Right lobe of liver (tissue), 6 donors: ENCODE measurements around the gene FOSB. TPM values are rescaled to one million over a fixed set of nuclear protein-coding genes. Genes with fewer than 3 reads are reported as not detected.
A peak's percentile ranks its signal among the peaks of the same experiment; 100 is the strongest.

Source experiments
- ATAC-seq, 4 donors: fragments of 200-7000 bp; cut with Tn5 transposase; one replicate each; pipeline ENCODE4 v1.9.1; 2020; ENCODE audit warnings: mild to moderate bottlenecking in 4 of 4, moderate library complexity in 4 of 4
- DNase-seq, 3 donors: peaks; one replicate each; pipeline ENCODE4 v3.0.0-alpha.2; 2020
- H3K27ac ChIP-seq, 3 donors: fragments of 200-600 bp; one replicate each; pipeline ENCODE4 v1.8.0; 2022
- H3K27me3 ChIP-seq, 2 donors: fragments of 200-600 bp; one replicate each; pipeline ENCODE4 v1.8.0; 2022
- H3K36me3 ChIP-seq, 4 donors: fragments of 200-600 bp; sonication (generic) in 1 of 4; one replicate each; pipeline versions ENCODE4 v1.5.1 to v1.8.0; 2017 to 2022; ENCODE audit warnings: control low read depth in 1 of 4
- H3K4me1 ChIP-seq, 4 donors: fragments of 200-600 bp; sonication (generic) in 1 of 4; one replicate each; pipeline versions ENCODE4 v1.5.1 to v1.8.0; 2017 to 2022; ENCODE audit warnings: control low read depth in 1 of 4
- H3K4me3 ChIP-seq, 3 donors: fragments of 200-600 bp; one replicate each; pipeline ENCODE4 v1.8.0; 2022
- H3K9me3 ChIP-seq, 4 donors: fragments of 200-600 bp; sonication (generic) in 1 of 4; one replicate each; pipeline versions ENCODE4 v1.5.1 to v1.8.0; 2017 to 2022; ENCODE audit warnings: control low read depth in 1 of 4
- CTCF ChIP-seq, 4 donors: fragments of 200-600 bp in 3 of 4; fragments of 450-650 bp in 1 of 4; IDR thresholded peaks; one replicate each; pipeline versions ENCODE4 v1.5.1 to v1.8.0; 2016 to 2022; ENCODE audit warnings: antibody characterized with exemption in 4 of 4, mild to moderate bottlenecking in 2 of 4
- POLR2A ChIP-seq: fragments of 450-650 bp; IDR thresholded peaks from one replicate; pipeline ENCODE4 v1.6.1; 2017; ENCODE audit warnings: antibody characterized with exemption, mild to moderate bottlenecking
- WGBS: methylation state at CpG from one replicate; pipeline ENCODE4 v1.1.6; 2018; ENCODE audit warnings: low coverage, low lambda C conversion rate; ENCODE audit not compliant: insufficient coverage; ENCODE audit errors: missing lambda C conversion rate; 5-methylcytosine and 5-hydroxymethylcytosine counted together
- intact Hi-C, 2 donors: fragments of 100-400 bp; cut with DNase I; formaldehyde crosslinking; loops; one replicate each; pipeline versions ENCODE4 v1.11.2 to v1.14.1; 2022
- total RNA-seq, 6 experiments: library from RNA; depleted of rRNA in 2 of 6; stranded (reverse); fragments of >200 nt in 2 of 6; fragmentation: NEBNext Ultra II Directional in 3 of 6; extraction: Animal tissue kit (Norgen Biotek cat#: 25700) in 3 of 6; gene quantifications; one replicate each; pipeline versions ENCODE4 v1.1.0 to v1.2.4, GENCODE V29; 2016 to 2023
- donor health status: DM: no; HTN: yes; CAD: no.
- donor health status: DM: no; HTN: no; CAD: no.
- donor health status: DM: no; HTN: no; CAD: no.
- donor health status: DM: no; HTN: yes; CAD: no.
- donor health status: DM: no; HTN: yes; CAD: no.

The FOSB gene
- total RNA-seq, 6 experiments from 2014 or later: 0.19 to 1.2 (median 0.44) TPM

GRCh38 chr19:45499196-45500180 lies 31.7 kb downstream of the FOSB start:
- intact Hi-C loops: no loop called here
- H3K27me3 ChIP-seq: no peaks in the 10 kb centered on the region
- 14% methylated on average over 28 of the region's 37 CpGs for WGBS
- ATAC-seq: peak; percentile 44 to 65 (median 56)
- H3K4me3 ChIP-seq: no peak overlapping the region
- H3K9me3 ChIP-seq: no peaks in the 10 kb centered on the region
- H3K4me1 ChIP-seq: peaks cover 0 to 21% (median 0%) of the 10 kb centered on the region in 4 donors
- TF ChIP-seq POLR2A: no peak
- peak; percentile 72 to 83 (median 82) for DNase-seq
- no peak overlapping the region for H3K27ac ChIP-seq
- no peaks in the 10 kb centered on the region for H3K36me3 ChIP-seq

GRCh38 chr19:45500918-45501729 lies 33.3 kb downstream of the FOSB start:
- no peak for TF ChIP-seq CTCF (IDR thresholded peaks at IDR 0.05)
- no peak for TF ChIP-seq POLR2A
- 87% methylated on average over 5 of the region's 8 CpGs for WGBS
- Histone ChIP-seq H3K4me1 (peaks cover 0 to 28% (median 0%) of the 10 kb centered on the region in 4 donors), H3K9me3 (no peaks in the 10 kb centered on the region), H3K36me3 (no peaks in the 10 kb centered on the region), H3K27me3 (no peaks in the 10 kb centered on the region), H3K27ac (no peak overlapping the region), H3K4me3 (no peak overlapping the region)
- ATAC-seq (no peak), DNase-seq (no peak)
- intact Hi-C loops: no loop called here

GRCh38 chr19:45501730-45502014 lies 33.9 kb downstream of the FOSB start:
- H3K4me1 ChIP-seq: peaks cover 0 to 23% (median 0%) of the 10 kb centered on the region in 4 donors
- H3K27me3 ChIP-seq: no peaks in the 10 kb centered on the region
- ATAC-seq (no peak), DNase-seq (no peak)
- H3K27ac ChIP-seq: no peak overlapping the region
- WGBS: 80% methylated on average over 2 of the region's 2 CpGs
- TF ChIP-seq CTCF (IDR thresholded peaks at IDR 0.05): no peak
- no peak for TF ChIP-seq POLR2A
- intact Hi-C loops: no loop called here
- no peaks in the 10 kb centered on the region for H3K9me3 ChIP-seq
- H3K36me3 ChIP-seq: no peaks in the 10 kb centered on the region
- no peak overlapping the region for H3K4me3 ChIP-seq

- Histone ChIP-seq H3K27me3 (no peaks in the 10 kb centered on the region), H3K36me3 (no peaks in the 10 kb centered on the region), H3K27ac (no peak overlapping the region), H3K4me1 (peaks cover 0 to 23% (median 0%) of the 10 kb centered on the region in 4 donors), H3K9me3 (no peaks in the 10 kb centered on the region), H3K4me3 (no peak overlapping the region)
- TF ChIP-seq CTCF (IDR thresholded peaks at IDR 0.05) (no peak), POLR2A (no peak)
- DNase-seq (no peak), ATAC-seq (no peak)
- intact Hi-C loops: no loop called here
- WGBS: 59% methylated on average over 5 of the region's 5 CpGs
Observed at GRCh38 chr19:45502111-45502510, 34.3 kb downstream of the FOSB start.

GRCh38 chr19:45503909-45504308 lies 36.1 kb downstream of the FOSB start:
- Histone ChIP-seq H3K4me3 (no peak overlapping the region), H3K27ac (no peak overlapping the region), H3K27me3 (no peaks in the 10 kb centered on the region), H3K4me1 (peaks cover 0 to 17% (median 0%) of the 10 kb centered on the region in 4 donors), H3K36me3 (no peaks in the 10 kb centered on the region), H3K9me3 (no peaks in the 10 kb centered on the region)
- intact Hi-C loops: no loop called here
- TF ChIP-seq POLR2A (no peak), CTCF (IDR thresholded peaks at IDR 0.05) (no peak)
- DNase-seq (no peak), ATAC-seq (no peak)
- 79% methylated on average over 9 of the region's 9 CpGs for WGBS
